Retinal pigment epithelial cell (primary cell): Measurements from ENCODE around the gene MAP3K6.

Source experiments
- DNase-seq: peaks from one replicate; pipeline ENCODE4 v3.0.0-alpha.2; 2010; ENCODE audit warnings: low read depth
- H3K4me3 ChIP-seq: 2 replicates; pipeline ENCODE4 v1.5.1; 2011; ENCODE audit warnings: mild to moderate bottlenecking, low read length, control low read depth, moderate library complexity
- TF ChIP-seq, protein P1 (sequence below): conservative IDR thresholded peaks from 2 replicates; pipeline ENCODE4 v1.5.1; 2011; ENCODE audit warnings: low read depth, low read length, control low read depth, inconsistent platforms

Gene MAP3K6

DNA sequence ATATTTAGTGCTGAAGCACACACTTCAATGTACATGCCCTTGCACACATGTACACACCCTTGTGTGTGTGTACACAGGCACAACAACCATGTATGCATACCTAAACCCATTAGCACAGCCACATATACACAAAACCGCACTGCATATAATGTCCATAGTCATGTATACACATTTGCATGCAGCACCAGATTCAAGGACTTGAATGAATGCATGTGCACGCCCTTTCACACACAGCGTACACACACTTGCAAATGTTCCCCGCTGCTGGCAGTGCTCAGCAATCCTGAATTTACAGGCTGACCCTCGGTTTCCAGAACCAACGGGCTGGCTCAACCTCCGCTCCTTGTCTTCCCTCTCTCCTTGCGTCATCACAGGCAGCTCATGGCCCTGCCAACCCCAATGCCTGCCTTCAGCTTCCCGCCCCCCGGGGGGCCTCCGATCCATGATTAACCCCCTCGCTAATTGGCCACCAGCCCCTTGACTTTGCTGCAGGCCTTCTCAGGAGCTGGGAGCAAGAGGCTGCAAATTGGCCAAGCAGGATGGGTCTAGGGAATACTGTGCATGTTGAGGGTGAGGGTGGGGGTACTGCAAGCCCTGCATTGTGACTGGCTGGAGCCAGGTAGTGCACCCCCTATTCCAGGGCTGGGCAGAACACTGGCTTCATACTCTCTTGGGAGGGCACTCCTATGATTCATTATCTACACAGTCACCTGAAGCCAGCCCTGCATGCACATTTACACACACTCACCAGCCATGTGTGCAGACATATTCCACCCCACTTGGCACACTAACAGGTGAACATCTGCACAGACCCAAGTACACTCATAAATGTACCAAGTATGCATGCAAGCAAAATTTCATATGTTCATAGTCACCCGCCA is 33.6 kb upstream of the MAP3K6 start:
- DNase-seq = no peak
- H3K4me3 ChIP-seq = no peak overlapping the region
- TF ChIP-seq, protein P1, sequence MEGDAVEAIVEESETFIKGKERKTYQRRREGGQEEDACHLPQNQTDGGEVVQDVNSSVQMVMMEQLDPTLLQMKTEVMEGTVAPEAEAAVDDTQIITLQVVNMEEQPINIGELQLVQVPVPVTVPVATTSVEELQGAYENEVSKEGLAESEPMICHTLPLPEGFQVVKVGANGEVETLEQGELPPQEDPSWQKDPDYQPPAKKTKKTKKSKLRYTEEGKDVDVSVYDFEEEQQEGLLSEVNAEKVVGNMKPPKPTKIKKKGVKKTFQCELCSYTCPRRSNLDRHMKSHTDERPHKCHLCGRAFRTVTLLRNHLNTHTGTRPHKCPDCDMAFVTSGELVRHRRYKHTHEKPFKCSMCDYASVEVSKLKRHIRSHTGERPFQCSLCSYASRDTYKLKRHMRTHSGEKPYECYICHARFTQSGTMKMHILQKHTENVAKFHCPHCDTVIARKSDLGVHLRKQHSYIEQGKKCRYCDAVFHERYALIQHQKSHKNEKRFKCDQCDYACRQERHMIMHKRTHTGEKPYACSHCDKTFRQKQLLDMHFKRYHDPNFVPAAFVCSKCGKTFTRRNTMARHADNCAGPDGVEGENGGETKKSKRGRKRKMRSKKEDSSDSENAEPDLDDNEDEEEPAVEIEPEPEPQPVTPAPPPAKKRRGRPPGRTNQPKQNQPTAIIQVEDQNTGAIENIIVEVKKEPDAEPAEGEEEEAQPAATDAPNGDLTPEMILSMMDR = no peak

DNA sequence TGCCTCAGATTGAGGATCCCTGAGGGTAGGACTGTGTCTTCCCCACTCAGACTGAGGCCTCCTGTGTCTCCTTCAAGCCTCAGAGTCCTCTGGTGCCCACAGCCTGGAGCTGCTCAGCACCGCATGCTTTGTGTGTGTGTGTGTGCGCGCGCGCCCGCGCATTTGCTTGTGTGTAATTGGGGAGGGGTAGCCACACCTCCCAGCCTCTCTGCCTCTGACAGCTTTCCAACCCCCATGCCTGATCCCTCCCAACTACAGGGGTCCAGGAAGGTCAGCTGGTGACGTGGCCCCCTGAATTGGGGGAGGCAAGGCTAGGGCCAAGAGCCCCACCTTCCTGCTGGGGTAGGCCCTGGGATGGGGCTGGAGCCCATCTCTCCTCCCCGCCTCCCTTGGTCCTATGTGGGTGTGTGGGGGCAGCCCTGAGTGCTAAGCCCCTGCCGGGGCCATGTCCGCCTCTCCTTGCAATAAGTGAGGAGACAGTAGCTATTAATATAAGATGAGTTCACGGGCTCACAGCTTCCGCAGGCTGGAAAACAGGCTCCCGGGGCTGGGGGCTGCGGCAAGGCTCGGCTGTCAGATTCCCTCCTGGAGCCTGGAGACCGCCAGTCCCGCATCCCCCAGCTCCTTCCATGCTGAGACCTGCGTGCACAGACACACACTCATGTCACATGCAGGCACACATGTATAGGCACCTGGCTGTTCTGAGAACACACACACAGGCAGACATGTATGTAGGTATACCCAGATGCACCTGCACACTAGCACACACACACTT is 32.7 kb upstream of the MAP3K6 start:
- TF ChIP-seq, protein P1 = no peak
- DNase-seq = no peak
- no peak overlapping the region for H3K4me3 ChIP-seq

DNA sequence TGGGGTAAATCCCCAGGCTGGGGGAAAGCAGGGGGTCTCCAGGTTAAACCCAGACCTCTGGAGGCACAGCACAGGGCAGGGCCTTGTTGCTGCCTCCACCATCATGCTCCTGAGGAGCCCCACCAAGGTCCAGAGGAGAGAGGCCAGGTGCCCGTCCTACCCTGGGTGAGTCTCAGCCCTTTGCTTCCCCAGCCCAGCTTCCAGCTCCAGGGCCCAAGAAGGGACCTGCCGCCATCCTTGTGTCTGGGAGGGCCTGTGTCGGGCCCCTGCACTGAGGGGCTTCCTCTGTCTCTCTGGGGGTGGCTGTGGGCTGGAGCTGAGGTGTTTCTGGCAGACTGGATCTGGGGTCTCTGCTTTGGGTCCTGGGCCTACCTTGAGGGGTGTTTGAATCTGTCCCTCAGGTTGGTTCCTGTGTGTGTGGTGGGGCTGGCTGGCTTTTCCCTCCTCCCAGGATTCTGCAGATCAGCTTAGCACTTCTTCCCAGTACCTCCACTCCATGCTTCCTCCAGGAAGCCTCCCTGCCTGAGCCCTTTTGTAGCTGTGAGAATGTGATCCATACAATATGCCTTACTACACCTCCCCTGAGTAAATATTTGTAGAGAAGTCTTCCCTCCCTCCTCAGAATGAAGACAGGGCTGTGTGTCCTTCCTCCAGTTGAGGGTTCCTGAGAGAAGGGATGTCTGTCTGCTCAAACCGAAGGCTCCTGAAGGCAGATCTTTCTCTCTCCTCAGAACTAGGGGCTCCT is 31.8 kb upstream of the MAP3K6 start:
- no peak overlapping the region for H3K4me3 ChIP-seq
- DNase-seq = no peak
- TF ChIP-seq, protein P1 = no peak

DNA sequence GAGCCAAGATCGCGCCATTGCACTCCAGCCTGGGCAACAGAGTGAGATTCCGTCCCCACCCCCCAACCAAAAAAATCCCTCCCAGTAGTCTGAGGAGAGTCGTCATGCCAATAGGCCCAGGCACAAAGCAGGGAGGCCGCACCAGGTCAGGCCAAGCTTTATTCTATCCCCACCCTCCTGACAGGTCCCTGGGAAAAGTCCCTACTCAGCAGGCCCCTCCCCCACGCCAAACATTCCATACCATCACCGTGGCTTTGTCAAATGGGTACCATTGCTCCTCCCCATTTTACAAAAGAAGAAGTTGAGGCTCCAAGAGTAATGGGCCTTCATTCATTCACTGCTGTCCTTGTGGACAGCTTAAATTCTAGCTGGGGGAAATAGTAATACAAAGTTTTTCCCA is 31.0 kb upstream of the MAP3K6 start:
- DNase-seq = no peak
- H3K4me3 ChIP-seq = no peak overlapping the region
- TF ChIP-seq, protein P1 = no peak

DNA sequence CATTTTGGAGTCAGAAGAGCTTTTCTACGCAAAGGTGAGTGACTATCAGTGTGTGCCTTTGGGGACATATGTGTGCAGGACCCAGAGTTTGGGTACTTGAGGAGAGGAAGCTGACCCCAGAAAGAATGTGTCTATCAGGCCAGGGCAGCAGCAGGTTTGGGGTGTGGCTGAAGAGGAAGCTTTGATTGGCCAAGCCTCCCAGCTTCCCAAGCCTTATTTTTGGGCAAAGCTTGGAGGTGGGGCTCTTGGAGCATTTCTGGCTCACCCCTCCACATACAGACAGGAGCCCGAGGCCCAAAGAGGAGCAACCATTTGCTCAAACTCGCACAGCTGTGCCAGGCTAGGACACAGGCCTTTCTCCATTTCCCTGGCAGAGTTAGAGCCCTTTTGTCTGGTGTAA is 30.3 kb upstream of the MAP3K6 start:
- DNase-seq = no peak
- TF ChIP-seq, protein P1 = no peak
- no peak overlapping the region for H3K4me3 ChIP-seq

DNA sequence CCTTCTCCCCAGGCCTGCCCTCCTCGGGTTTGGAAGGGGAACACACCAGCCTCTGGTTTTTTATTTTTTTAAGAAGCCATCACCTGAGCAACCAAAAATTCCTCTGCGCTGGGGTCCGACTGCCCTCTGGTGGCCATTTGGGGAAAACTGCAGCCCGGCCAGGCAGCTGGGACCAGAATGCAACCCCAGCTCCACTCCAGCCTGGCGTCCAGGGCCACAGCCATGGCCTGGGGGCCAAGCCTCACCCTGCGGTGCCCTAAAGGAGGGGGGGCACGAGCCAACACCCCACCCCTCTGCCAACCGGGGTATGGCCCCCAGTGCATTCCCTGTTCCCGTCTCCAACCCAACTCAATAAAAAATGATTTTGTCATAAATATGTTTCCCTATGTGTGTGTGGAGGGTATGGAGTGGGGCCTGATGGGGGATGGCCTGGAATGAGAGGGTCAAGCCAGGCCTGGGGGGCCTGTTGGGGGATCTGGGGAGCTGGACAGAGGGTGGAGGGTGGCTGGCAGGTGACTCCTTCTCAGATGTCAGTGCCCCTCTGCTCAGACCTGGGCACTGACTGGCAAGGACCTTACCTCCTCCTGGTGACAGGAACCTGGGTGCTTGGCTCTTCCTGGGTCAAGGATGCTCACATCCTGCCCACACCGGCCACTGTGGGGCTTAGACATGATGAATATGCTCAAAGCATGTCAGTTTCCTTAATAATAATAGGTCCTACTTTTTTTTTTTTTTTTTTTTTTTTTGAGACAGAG is 28.9 kb upstream of the MAP3K6 start:
- no peak overlapping the region for H3K4me3 ChIP-seq
- TF ChIP-seq, protein P1 = peak; percentile 93
- DNase-seq = no peak
